ENCODE results near the gene MLXIPL. TPM values are rescaled to one million over a fixed set of nuclear protein-coding genes. Genes with fewer than 3 reads are reported as not detected.
"Not testable (repeated sequence)": the region's sequence is repeated elsewhere in the genome, so short reads cannot be mapped to it uniquely, and the experiment has no call there.

Gene MLXIPL
- total RNA-seq, 4 donors from 2014 or later: 37.3 to 217 (median 54.5) TPM

DNA sequence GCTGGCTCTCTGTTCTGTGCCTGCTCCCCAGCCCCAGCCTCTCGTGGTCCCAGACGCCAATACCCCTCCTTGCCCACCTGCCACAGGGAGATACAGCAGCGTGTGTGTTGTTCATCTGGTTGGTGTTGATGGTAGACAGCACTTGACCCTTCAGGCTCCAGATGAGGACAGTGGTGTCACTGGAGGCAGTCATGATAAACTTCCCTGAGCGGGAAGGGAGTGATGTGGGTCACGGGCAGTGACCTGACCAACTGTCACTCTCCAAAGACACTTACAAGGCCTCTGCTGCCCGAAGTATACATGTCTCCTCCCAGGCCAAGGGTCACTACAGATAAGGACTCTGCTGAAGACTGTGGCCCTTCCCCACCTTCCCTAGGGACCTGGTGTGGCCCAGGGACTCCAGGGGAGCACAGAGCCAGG lies 51.5 kb downstream of the MLXIPL start:
- no peak for DNase-seq (ENCODE audit: low spot score)
- TF ChIP-seq, protein P1, sequence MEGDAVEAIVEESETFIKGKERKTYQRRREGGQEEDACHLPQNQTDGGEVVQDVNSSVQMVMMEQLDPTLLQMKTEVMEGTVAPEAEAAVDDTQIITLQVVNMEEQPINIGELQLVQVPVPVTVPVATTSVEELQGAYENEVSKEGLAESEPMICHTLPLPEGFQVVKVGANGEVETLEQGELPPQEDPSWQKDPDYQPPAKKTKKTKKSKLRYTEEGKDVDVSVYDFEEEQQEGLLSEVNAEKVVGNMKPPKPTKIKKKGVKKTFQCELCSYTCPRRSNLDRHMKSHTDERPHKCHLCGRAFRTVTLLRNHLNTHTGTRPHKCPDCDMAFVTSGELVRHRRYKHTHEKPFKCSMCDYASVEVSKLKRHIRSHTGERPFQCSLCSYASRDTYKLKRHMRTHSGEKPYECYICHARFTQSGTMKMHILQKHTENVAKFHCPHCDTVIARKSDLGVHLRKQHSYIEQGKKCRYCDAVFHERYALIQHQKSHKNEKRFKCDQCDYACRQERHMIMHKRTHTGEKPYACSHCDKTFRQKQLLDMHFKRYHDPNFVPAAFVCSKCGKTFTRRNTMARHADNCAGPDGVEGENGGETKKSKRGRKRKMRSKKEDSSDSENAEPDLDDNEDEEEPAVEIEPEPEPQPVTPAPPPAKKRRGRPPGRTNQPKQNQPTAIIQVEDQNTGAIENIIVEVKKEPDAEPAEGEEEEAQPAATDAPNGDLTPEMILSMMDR (IDR thresholded peaks at IDR 0.05): no peak
- no peak for ATAC-seq (ENCODE audit: low FRiP score)

GRCh38 chr7:73570977-73571376 lies 53.3 kb downstream of the MLXIPL start:
- TF ChIP-seq, protein P1 (IDR thresholded peaks at IDR 0.05): no peak
- no peak for DNase-seq (ENCODE audit: low spot score)

GRCh38 chr7:73570521-73570920 lies 53.8 kb downstream of the MLXIPL start:
- TF ChIP-seq, protein P1 (IDR thresholded peaks at IDR 0.05): no peak
- ATAC-seq (ENCODE audit: low FRiP score): no peak
- no peak for DNase-seq (ENCODE audit: low spot score)

More at GRCh38 chr7:73570977-73571376, 53.3 kb downstream of the MLXIPL start:
- no peak for ATAC-seq (ENCODE audit: low FRiP score)

GRCh38 chr7:73569042-73569608 lies 55.2 kb downstream of the MLXIPL start:
- TF ChIP-seq, protein P1 (IDR thresholded peaks at IDR 0.05): no peak
- ATAC-seq (ENCODE audit: low FRiP score): no peak
- no peak for DNase-seq (ENCODE audit: low spot score)

DNA sequence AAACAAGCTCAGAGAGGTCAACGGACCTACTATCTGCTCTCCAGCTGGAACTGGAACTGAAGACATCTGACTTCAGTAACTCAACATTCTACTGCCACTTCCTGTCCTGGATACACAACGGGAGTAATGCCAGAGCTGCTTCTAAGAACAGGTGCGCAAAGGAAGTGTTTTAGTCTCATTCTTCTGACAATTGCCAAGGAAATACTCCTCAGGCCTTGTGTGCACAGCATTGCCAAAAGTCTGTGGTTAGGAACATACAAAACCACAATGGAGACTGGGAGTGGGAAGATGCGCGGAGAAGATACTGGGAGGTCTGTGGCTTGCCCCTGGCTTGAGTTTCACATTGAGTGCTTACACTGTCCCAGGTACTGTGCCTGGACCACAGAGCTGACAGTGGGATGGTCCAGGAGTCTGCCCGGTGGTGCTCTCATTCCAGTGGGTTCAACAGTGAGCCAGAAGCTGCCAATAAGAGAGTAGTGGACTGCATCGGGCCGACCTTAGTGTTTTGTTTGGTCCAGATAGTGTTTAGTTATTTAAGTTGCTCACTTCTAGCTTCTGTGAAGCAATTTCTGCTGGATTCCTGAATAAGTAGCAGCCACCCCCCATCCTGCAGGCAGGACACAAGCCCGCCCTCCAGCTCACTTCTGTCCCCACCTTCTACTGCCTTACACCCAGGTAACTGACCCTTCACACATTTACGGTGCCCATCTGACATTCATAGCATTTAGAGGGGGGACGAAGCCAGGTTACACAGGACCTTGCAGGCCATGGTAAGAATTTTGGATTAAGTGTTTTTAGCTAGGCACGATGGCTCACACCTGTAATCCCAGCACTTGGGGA lies 56.3 kb downstream of the MLXIPL start:
- DNase-seq (ENCODE audit: low spot score) (no peak), ATAC-seq (ENCODE audit: low FRiP score) (no peak)
- TF ChIP-seq, protein P1 (IDR thresholded peaks at IDR 0.05): no peak

GRCh38 chr7:73567140-73567539 lies 57.2 kb downstream of the MLXIPL start:
- DNase-seq (ENCODE audit: low spot score) (no peak), ATAC-seq (ENCODE audit: low FRiP score) (no peak)
- TF ChIP-seq, protein P1 (IDR thresholded peaks at IDR 0.05): no peak

- not testable (repeated sequence) for DNase-seq (ENCODE audit: low spot score); ATAC-seq (ENCODE audit: low FRiP score)
Observed at GRCh38 chr7:73566431-73566830, 57.9 kb downstream of the MLXIPL start.
